ENCODE results near the gene ATAD3A. TPM values are rescaled to one million over a fixed set of nuclear protein-coding genes. Genes with fewer than 3 reads are reported as not detected.
"Not testable (repeated sequence)": the region's sequence is repeated elsewhere in the genome, so short reads cannot be mapped to it uniquely, and the experiment has no call there.

Gene ATAD3A
- 14.4 and 18.0 TPM in 2 replicates for total RNA-seq
- 12.5 and 19.8 TPM in 2 replicates for polyA plus RNA-seq
- 24.8 and 50.7 TPM in 2 replicates for polyA plus RNA-seq (2012)
- 11.7 and 12.7 TPM in 2 replicates for polyA minus RNA-seq (ENCODE audit: low replicate concordance)

GRCh38 chr1:1511533-1512285, at the start of gene ATAD3A:
Gene ATAD3A (plus strand): TSS chr1:1512162. CDS start chr1:1512269, 107 bp downstream.
- no peaks in the 10 kb centered on the region for H3K27me3 ChIP-seq (ENCODE audit: control insufficient read depth, insufficient read depth, low read length)
- DNase-seq (ENCODE audit: low read depth in 2 of 2) = peak; percentile 98
- TF ChIP-seq CTCF (conservative IDR thresholded peaks at IDR 0.05 in 1 of 2, IDR thresholded peaks at IDR 0.05 in 1 of 2; ENCODE audit: low read depth in 1 of 2, low read length in 2 of 2) (no peak), EZH2 (IDR thresholded peaks at IDR 0.05; ENCODE audit: low read length, missing control alignments) (no peak)
- H3K9me3 ChIP-seq (ENCODE audit: control insufficient read depth, insufficient read depth, low read depth, low read length) = no peaks in the 10 kb centered on the region
- H4K20me1 ChIP-seq (ENCODE audit: control insufficient read depth, extremely low read depth, insufficient read depth, low read length) = no peaks in the 10 kb centered on the region
- peaks cover 25% of the 10 kb centered on the region for H3K79me2 ChIP-seq (ENCODE audit: control insufficient read depth, insufficient read depth, low read length)
- H2AFZ ChIP-seq (ENCODE audit: low read length) = peak within 1 kb of the TSS; percentile 80
- peak within 1 kb of the TSS; percentile 80 to 88 (median 84) for H3K4me3 ChIP-seq (replicated peaks in 1 of 4; ENCODE audit: control extremely low read depth in 1 of 4, insufficient read depth in 1 of 4, low read depth in 3 of 4, low read length in 4 of 4)
- H3K4me2 ChIP-seq (ENCODE audit: extremely low read depth, insufficient read depth, low read length) = peak within 1 kb of the TSS; percentile 95
- H3K4me1 ChIP-seq (ENCODE audit: control insufficient read depth, extremely low read depth, insufficient read depth, low read length) = peaks cover 3% of the 10 kb centered on the region
- peaks cover 2% of the 10 kb centered on the region for H3K36me3 ChIP-seq (ENCODE audit: control insufficient read depth, insufficient read depth, low read length)
- peak within 1 kb of the TSS; percentile 99 for H3K27ac ChIP-seq (ENCODE audit: insufficient read depth, low read length)
- H3K9ac ChIP-seq (ENCODE audit: insufficient read depth, low read length) = peak within 1 kb of the TSS; percentile 99

GRCh38 chr1:1462318-1462966, 49.5 kb upstream of the ATAD3A start:
- no peak overlapping the region for H3K4me3 ChIP-seq (replicated peaks in 1 of 4; ENCODE audit: control extremely low read depth in 1 of 4, insufficient read depth in 1 of 4, low read depth in 3 of 4, low read length in 4 of 4)
- H3K36me3 ChIP-seq (ENCODE audit: control insufficient read depth, insufficient read depth, low read length) = no peaks in the 10 kb centered on the region
- no peaks in the 10 kb centered on the region for H3K9me3 ChIP-seq (ENCODE audit: control insufficient read depth, insufficient read depth, low read depth, low read length)
- no peaks in the 10 kb centered on the region for H3K79me2 ChIP-seq (ENCODE audit: control insufficient read depth, insufficient read depth, low read length)
- no peaks in the 10 kb centered on the region for H3K27me3 ChIP-seq (ENCODE audit: control insufficient read depth, insufficient read depth, low read length)
- no peaks in the 10 kb centered on the region for H3K4me1 ChIP-seq (ENCODE audit: control insufficient read depth, extremely low read depth, insufficient read depth, low read length)
- no peaks in the 10 kb centered on the region for H4K20me1 ChIP-seq (ENCODE audit: control insufficient read depth, extremely low read depth, insufficient read depth, low read length)
- no peak overlapping the region for H3K4me2 ChIP-seq (ENCODE audit: extremely low read depth, insufficient read depth, low read length)
- no peak for DNase-seq (ENCODE audit: low read depth in 2 of 2)
- H2AFZ ChIP-seq (ENCODE audit: low read length) = no peak overlapping the region
- TF ChIP-seq CTCF (conservative IDR thresholded peaks at IDR 0.05 in 1 of 2, IDR thresholded peaks at IDR 0.05 in 1 of 2; ENCODE audit: low read depth in 1 of 2, low read length in 2 of 2) (no peak), EZH2 (IDR thresholded peaks at IDR 0.05; ENCODE audit: low read length, missing control alignments) (no peak)
- no peak overlapping the region for H3K27ac ChIP-seq (ENCODE audit: insufficient read depth, low read length)
- H3K9ac ChIP-seq (ENCODE audit: insufficient read depth, low read length) = no peak overlapping the region

- no peaks in the 10 kb centered on the region for H3K36me3 ChIP-seq (ENCODE audit: control insufficient read depth, insufficient read depth, low read length)
- no peak overlapping the region for H3K4me3 ChIP-seq (replicated peaks in 1 of 4; ENCODE audit: control extremely low read depth in 1 of 4, insufficient read depth in 1 of 4, low read depth in 3 of 4, low read length in 4 of 4)
- TF ChIP-seq CTCF (conservative IDR thresholded peaks at IDR 0.05 in 1 of 2, IDR thresholded peaks at IDR 0.05 in 1 of 2; ENCODE audit: low read depth in 1 of 2, low read length in 2 of 2) (no peak), EZH2 (IDR thresholded peaks at IDR 0.05; ENCODE audit: low read length, missing control alignments) (no peak)
- H3K4me1 ChIP-seq (ENCODE audit: control insufficient read depth, extremely low read depth, insufficient read depth, low read length) = no peaks in the 10 kb centered on the region
- no peak overlapping the region for H2AFZ ChIP-seq (ENCODE audit: low read length)
- no peak overlapping the region for H3K9ac ChIP-seq (ENCODE audit: insufficient read depth, low read length)
- H3K27ac ChIP-seq (ENCODE audit: insufficient read depth, low read length) = no peak overlapping the region
- H3K79me2 ChIP-seq (ENCODE audit: control insufficient read depth, insufficient read depth, low read length) = no peaks in the 10 kb centered on the region
- H3K9me3 ChIP-seq (ENCODE audit: control insufficient read depth, insufficient read depth, low read depth, low read length) = no peaks in the 10 kb centered on the region
- H3K4me2 ChIP-seq (ENCODE audit: extremely low read depth, insufficient read depth, low read length) = no peak overlapping the region
- no peaks in the 10 kb centered on the region for H4K20me1 ChIP-seq (ENCODE audit: control insufficient read depth, extremely low read depth, insufficient read depth, low read length)
- no peak for DNase-seq (ENCODE audit: low read depth in 2 of 2)
- no peaks in the 10 kb centered on the region for H3K27me3 ChIP-seq (ENCODE audit: control insufficient read depth, insufficient read depth, low read length)
These were observed 48.6 kb upstream of the ATAD3A start for GRCh38 chr1:1463312-1463711.

DNA sequence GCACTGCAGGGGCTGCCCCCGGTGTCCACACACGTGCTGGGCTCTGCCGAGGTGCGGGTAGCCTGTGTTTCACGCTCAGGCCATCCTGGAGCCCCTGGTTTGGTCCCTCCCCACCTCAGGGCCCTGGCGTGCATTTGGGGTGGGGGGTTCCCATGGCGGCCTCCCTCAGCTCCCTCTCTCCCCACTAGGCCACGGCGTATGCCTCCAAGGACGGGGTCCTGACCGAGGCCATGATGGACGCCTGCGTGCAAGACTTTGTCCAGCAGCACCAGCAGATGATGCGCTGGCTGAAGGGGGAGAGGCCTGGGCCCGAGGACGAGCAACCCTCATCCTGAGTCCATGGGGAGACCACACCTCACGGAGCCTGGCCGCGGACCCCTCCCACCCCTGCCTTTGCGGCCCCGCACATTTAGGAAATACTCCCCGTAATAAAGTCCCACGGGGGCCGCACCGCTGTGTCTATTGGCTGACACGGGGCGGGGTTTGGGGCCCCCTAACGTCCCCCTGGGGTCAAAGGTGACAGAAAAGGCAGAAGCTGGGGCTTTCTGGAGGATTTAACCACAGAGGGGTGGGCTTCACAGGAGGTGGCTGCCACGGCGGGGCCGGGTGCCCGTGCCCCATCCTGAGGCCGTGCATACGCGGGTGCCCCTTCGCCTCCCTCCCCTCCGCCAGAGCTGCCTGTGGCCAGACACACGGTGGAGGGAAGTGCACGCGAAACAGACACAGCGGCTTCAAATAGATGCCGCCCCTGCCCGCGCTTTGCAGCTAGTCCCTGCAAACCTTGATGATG, 43.6 kb upstream of the ATAD3A start:
- H3K36me3 ChIP-seq (ENCODE audit: control insufficient read depth, insufficient read depth, low read length); DNase-seq (ENCODE audit: low read depth in 2 of 2); H3K4me1 ChIP-seq (ENCODE audit: control insufficient read depth, extremely low read depth, insufficient read depth, low read length); H3K9ac ChIP-seq (ENCODE audit: insufficient read depth, low read length); H3K4me2 ChIP-seq (ENCODE audit: extremely low read depth, insufficient read depth, low read length); H2AFZ ChIP-seq (ENCODE audit: low read length); H3K4me3 ChIP-seq (replicated peaks in 1 of 4; ENCODE audit: control extremely low read depth in 1 of 4, insufficient read depth in 1 of 4, low read depth in 3 of 4, low read length in 4 of 4); H3K27me3 ChIP-seq (ENCODE audit: control insufficient read depth, insufficient read depth, low read length); H3K9me3 ChIP-seq (ENCODE audit: control insufficient read depth, insufficient read depth, low read depth, low read length); H4K20me1 ChIP-seq (ENCODE audit: control insufficient read depth, extremely low read depth, insufficient read depth, low read length); H3K27ac ChIP-seq (ENCODE audit: insufficient read depth, low read length): not testable (repeated sequence)
- peaks cover 12% of the 10 kb centered on the region for H3K79me2 ChIP-seq (ENCODE audit: control insufficient read depth, insufficient read depth, low read length)

All from fibroblast of lung (primary cell).